ENCODE results near the gene SULT2B1. TPM values are rescaled to one million over a fixed set of nuclear protein-coding genes. Genes with fewer than 3 reads are reported as not detected.

Gene SULT2B1
- polyA plus RNA-seq, 1 experiment = 0.12 TPM

DNA sequence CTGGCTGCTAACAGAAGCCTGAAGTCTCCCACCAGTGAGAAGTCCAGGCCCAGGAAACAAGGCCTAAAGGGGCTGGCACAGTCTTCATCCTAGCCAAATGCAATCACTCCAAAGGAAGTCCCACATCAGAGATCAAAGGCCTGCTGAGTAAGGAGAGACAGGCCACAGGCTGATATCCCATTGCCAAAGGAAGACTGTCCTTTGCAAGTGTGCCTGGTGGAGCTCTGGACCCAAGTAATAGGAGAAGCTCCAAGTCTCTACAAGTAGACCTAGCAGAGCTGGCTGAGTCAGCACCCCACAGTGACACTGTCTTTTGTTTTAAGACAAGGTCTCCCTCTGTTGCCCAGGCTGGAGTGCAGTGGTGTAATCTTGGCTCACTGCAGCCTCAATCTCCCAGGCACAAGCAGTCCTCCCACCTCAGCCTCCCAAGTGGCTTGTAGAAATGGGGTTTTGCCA is 80.7 kb downstream of the SULT2B1 start:
- Histone ChIP-seq H3K27me3 (ENCODE audit: control insufficient read depth, insufficient read depth, low read length) (no peaks in the 10 kb centered on the region), H3K4me3 (ENCODE audit: low read depth, low read length) (no peak overlapping the region), H3K27ac (ENCODE audit: low read depth, low read length) (peak overlapping the region; percentile 47), H3K9me3 (ENCODE audit: control insufficient read depth, insufficient read depth, low read length) (peaks cover 5% of the 10 kb centered on the region; the same call in 1 of the 2 replicates)
- no peak for DNase-seq (ENCODE audit: low read depth, low spot score)
- TF ChIP-seq, protein P1, sequence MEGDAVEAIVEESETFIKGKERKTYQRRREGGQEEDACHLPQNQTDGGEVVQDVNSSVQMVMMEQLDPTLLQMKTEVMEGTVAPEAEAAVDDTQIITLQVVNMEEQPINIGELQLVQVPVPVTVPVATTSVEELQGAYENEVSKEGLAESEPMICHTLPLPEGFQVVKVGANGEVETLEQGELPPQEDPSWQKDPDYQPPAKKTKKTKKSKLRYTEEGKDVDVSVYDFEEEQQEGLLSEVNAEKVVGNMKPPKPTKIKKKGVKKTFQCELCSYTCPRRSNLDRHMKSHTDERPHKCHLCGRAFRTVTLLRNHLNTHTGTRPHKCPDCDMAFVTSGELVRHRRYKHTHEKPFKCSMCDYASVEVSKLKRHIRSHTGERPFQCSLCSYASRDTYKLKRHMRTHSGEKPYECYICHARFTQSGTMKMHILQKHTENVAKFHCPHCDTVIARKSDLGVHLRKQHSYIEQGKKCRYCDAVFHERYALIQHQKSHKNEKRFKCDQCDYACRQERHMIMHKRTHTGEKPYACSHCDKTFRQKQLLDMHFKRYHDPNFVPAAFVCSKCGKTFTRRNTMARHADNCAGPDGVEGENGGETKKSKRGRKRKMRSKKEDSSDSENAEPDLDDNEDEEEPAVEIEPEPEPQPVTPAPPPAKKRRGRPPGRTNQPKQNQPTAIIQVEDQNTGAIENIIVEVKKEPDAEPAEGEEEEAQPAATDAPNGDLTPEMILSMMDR (IDR thresholded peaks at IDR 0.05; ENCODE audit: low read depth, low read length) = no peak
- ChIA-PET POLR2A (interaction anchor here (0.7 to 1.0 kb wide), 2 partner anchors 9 to 88 kb away, joined by 5 to 9 read pairs; no protein-coding TSS in a partner anchor), CTCF (no interaction called here)

- DNase-seq (ENCODE audit: low read depth, low spot score) = no peak
- Histone ChIP-seq H3K27me3 (ENCODE audit: control insufficient read depth, insufficient read depth, low read length) (no peaks in the 10 kb centered on the region), H3K9me3 (ENCODE audit: control insufficient read depth, insufficient read depth, low read length) (peaks cover 5% of the 10 kb centered on the region; the same call in 1 of the 2 replicates), H3K27ac (ENCODE audit: low read depth, low read length) (no peak overlapping the region), H3K4me3 (ENCODE audit: low read depth, low read length) (no peak overlapping the region)
- POLR2A ChIA-PET = interaction anchor here (1.0 to 1.6 kb wide), 4 partner anchors 9 to 14 kb away, joined by 3 to 9 read pairs (median 6); partner anchors contain the start of genes CA11, RPL18 and SPHK2
- TF ChIP-seq, protein P1 (IDR thresholded peaks at IDR 0.05; ENCODE audit: low read depth, low read length) = no peak
- CTCF ChIA-PET = interaction anchor here (0.9 to 1.1 kb wide), 3 partner anchors 12 to 128 kb away, joined by 3 to 7 read pairs (median 4); partner anchors contain the start of gene CA11
Observed at GRCh38 chr19:48633148-48634035, 81.4 kb downstream of the SULT2B1 start.

DNA sequence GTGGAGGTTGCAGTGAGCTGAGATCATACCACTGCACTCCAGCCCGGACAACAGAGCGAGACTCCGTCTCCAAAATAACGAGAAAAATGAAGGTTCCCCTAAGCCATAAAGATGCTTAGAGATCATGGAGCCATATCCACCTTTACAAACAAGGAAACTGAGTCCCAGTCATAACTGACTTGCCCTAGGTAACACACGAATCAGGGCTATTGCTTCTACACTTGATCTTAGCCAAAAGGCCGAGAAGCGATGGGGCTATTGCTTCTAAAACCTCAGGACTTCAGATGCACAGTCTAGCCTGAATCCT is 82.0 kb downstream of the SULT2B1 start:
- POLR2A ChIA-PET = interaction anchor here (1.0 to 1.6 kb wide), 3 partner anchors 10 to 15 kb away, joined by 3 to 9 read pairs (median 8); partner anchors contain the start of genes CA11, RPL18 and SPHK2
- Histone ChIP-seq H3K27ac (ENCODE audit: low read depth, low read length) (peak overlapping the region; percentile 52), H3K4me3 (ENCODE audit: low read depth, low read length) (peak overlapping the region; percentile 37), H3K9me3 (ENCODE audit: control insufficient read depth, insufficient read depth, low read length) (peaks cover 9% of the 10 kb centered on the region; the same call in 1 of the 2 replicates), H3K27me3 (ENCODE audit: control insufficient read depth, insufficient read depth, low read length) (no peaks in the 10 kb centered on the region)
- TF ChIP-seq, protein P1 (IDR thresholded peaks at IDR 0.05; ENCODE audit: low read depth, low read length) = no peak
- CTCF ChIA-PET = interaction anchor here (0.8 to 1.1 kb wide), 4 partner anchors 12 to 144 kb away, joined by 3 to 7 read pairs (median 4); partner anchors contain the start of gene CA11
- no peak for DNase-seq (ENCODE audit: low read depth, low spot score)

GRCh38 chr19:48634424-48635262 is 82.7 kb downstream of the SULT2B1 start:
- ChIA-PET CTCF (interaction anchor here (0.8 to 1.1 kb wide), 5 partner anchors 11 to 208 kb away, joined by 3 to 7 read pairs (median 4); partner anchors contain the start of gene CA11), POLR2A (interaction anchor here (1.0 to 1.6 kb wide), 3 partner anchors 11 to 16 kb away, joined by 3 to 9 read pairs (median 8); partner anchors contain the start of genes CA11, RPL18 and SPHK2)
- TF ChIP-seq, protein P1 (IDR thresholded peaks at IDR 0.05; ENCODE audit: low read depth, low read length) = no peak
- Histone ChIP-seq H3K9me3 (ENCODE audit: control insufficient read depth, insufficient read depth, low read length) (peaks cover 7% of the 10 kb centered on the region; the same call in 1 of the 2 replicates), H3K27ac (ENCODE audit: low read depth, low read length) (peak overlapping the region; percentile 75), H3K27me3 (ENCODE audit: control insufficient read depth, insufficient read depth, low read length) (no peaks in the 10 kb centered on the region), H3K4me3 (ENCODE audit: low read depth, low read length) (peak overlapping the region; percentile 37)
- DNase-seq (ENCODE audit: low read depth, low spot score) = peak; percentile 82
